Mesothelial cell of epicardium (in vitro differentiated cells): ENCODE data around the gene TMEM209. TPM values are rescaled to one million over a fixed set of nuclear protein-coding genes. Genes with fewer than 3 reads are reported as not detected.
"Not testable (repeated sequence)": the region's sequence is repeated elsewhere in the genome, so short reads cannot be mapped to it uniquely, and the experiment has no call there.

ENCODE experiments used
- DNase-seq, 2 experiments: peaks; one replicate each; pipeline ENCODE4 v3.0.0; 2021; ENCODE audit warnings: low spot score in 2 of 2; ENCODE audit not compliant: unreplicated experiment in 2 of 2
- H3K27ac Mint-ChIP-seq: 2 replicates; pipeline ENCODE4 v1.8.0; 2021; ENCODE audit warnings: mixed read lengths
- H3K27me3 Mint-ChIP-seq: 2 replicates; pipeline ENCODE4 v1.8.0; 2021; ENCODE audit warnings: low read depth, mixed read lengths
- H3K36me3 Mint-ChIP-seq: 2 replicates; pipeline ENCODE4 v1.8.0; 2021; ENCODE audit warnings: mixed read lengths
- H3K4me1 Mint-ChIP-seq: 2 replicates; pipeline ENCODE4 v1.8.0; 2021; ENCODE audit warnings: mixed read lengths
- H3K4me3 Mint-ChIP-seq: 2 replicates; pipeline ENCODE4 v1.8.0; 2021; ENCODE audit warnings: mild to moderate bottlenecking, moderate library complexity, mixed read lengths
- H3K9me3 Mint-ChIP-seq: 2 replicates; pipeline ENCODE4 v1.8.0; 2021; ENCODE audit warnings: mixed read lengths
- CTCF ChIP-seq: fragments of 200-600 bp; sonication (generic); IDR thresholded peaks from one replicate; pipeline ENCODE4 v1.5.0; 2021; ENCODE audit warnings: antibody characterized with exemption; ENCODE audit not compliant: unreplicated experiment
- total RNA-seq: library from RNA; stranded (reverse); gene quantifications from 3 replicates; pipeline ENCODE4 v1.2.1, GENCODE V29; 2021

TMEM209 gene
- 23.9 to 27.8 TPM (median 23.9 TPM) in 3 replicates for total RNA-seq

GRCh38 chr7:130205084-130205947 is at the start of gene TMEM209:
TSS of gene TMEM209 (minus strand) at chr7:130205406. CDS start at chr7:130205375, 31 bp downstream.
- TF ChIP-seq CTCF, result no peak
- peaks cover 46% of the 10 kb centered on the region for H3K4me1 Mint-ChIP-seq
- peak; percentile 93 to 96 for DNase-seq
- peaks cover 18% of the 10 kb centered on the region for H3K36me3 Mint-ChIP-seq
- no peaks in the 10 kb centered on the region for H3K27me3 Mint-ChIP-seq
- H3K4me3 Mint-ChIP-seq, result peak within 1 kb of the TSS; percentile 88
- peak within 1 kb of the TSS; percentile 98 for H3K27ac Mint-ChIP-seq
- H3K9me3 Mint-ChIP-seq, result no peaks in the 10 kb centered on the region

- no peak for DNase-seq
- Mint-ChIP-seq H3K9me3 (peaks cover 56% of the 10 kb centered on the region), H3K36me3 (peaks cover 19% of the 10 kb centered on the region), H3K27ac (no peak overlapping the region), H3K4me1 (no peaks in the 10 kb centered on the region), H3K4me3 (no peak overlapping the region), H3K27me3 (no peaks in the 10 kb centered on the region)
- TF ChIP-seq CTCF, result no peak
These were observed 49.3 kb upstream of the TMEM209 start for GRCh38 chr7:130254555-130254954.

- DNase-seq, H3K4me1 Mint-ChIP-seq, H3K27ac Mint-ChIP-seq, H3K4me3 Mint-ChIP-seq, H3K27me3 Mint-ChIP-seq: not testable (repeated sequence)
- Mint-ChIP-seq H3K36me3 (peaks cover 21% of the 10 kb centered on the region), H3K9me3 (peaks cover 59% of the 10 kb centered on the region)
These were observed 44.4 kb upstream of the TMEM209 start for GRCh38 chr7:130249626-130250025.

- not testable (repeated sequence) for H3K4me3 Mint-ChIP-seq, H3K27ac Mint-ChIP-seq, DNase-seq, H3K27me3 Mint-ChIP-seq, H3K4me1 Mint-ChIP-seq
- Mint-ChIP-seq H3K36me3 (peaks cover 21% of the 10 kb centered on the region), H3K9me3 (peaks cover 57% of the 10 kb centered on the region)
These were observed 43.6 kb upstream of the TMEM209 start for GRCh38 chr7:130248842-130249241.

- H3K4me3 Mint-ChIP-seq, DNase-seq, H3K27ac Mint-ChIP-seq, H3K27me3 Mint-ChIP-seq: not testable (repeated sequence)
- H3K9me3 Mint-ChIP-seq, result peaks cover 37% of the 10 kb centered on the region
- peaks cover 21% of the 10 kb centered on the region for H3K4me1 Mint-ChIP-seq
- peaks cover 12% of the 10 kb centered on the region for H3K36me3 Mint-ChIP-seq
These were observed 41.3 kb upstream of the TMEM209 start for GRCh38 chr7:130246491-130246890.

- Mint-ChIP-seq H3K4me1 (peaks cover 21% of the 10 kb centered on the region), H3K27ac (peak overlapping the region; percentile 7), H3K9me3 (peaks cover 25% of the 10 kb centered on the region)
- H3K4me3 Mint-ChIP-seq, H3K27me3 Mint-ChIP-seq, H3K36me3 Mint-ChIP-seq, DNase-seq: not testable (repeated sequence)
These were observed 38.3 kb upstream of the TMEM209 start for GRCh38 chr7:130243486-130243885.

- peak; percentile 25 for TF ChIP-seq CTCF
- Mint-ChIP-seq H3K27me3 (no peaks in the 10 kb centered on the region), H3K9me3 (peaks cover 25% of the 10 kb centered on the region), H3K27ac (peak overlapping the region; percentile 55), H3K4me1 (peaks cover 26% of the 10 kb centered on the region), H3K4me3 (no peak overlapping the region), H3K36me3 (peaks cover 9% of the 10 kb centered on the region)
- no peak for DNase-seq
These were observed 37.2 kb upstream of the TMEM209 start for GRCh38 chr7:130242198-130243014.
